ENCODE measurements around the gene OGFRL1. TPM values are rescaled to one million over a fixed set of nuclear protein-coding genes. Genes with fewer than 3 reads are reported as not detected.

The OGFRL1 gene
- total and polyA plus RNA-seq, 2 of the 13 experiments (the other 11 are each of a cell fraction or from before 2014, with no cell fraction given) = 0.26 to 0.80 TPM

GRCh38 chr6:71252960-71253359 lies 35.7 kb upstream of the OGFRL1 start:
- Histone ChIP-seq H3K9ac (ENCODE audit: insufficient read depth, low read depth, low read length) (no peak overlapping the region), H3K27ac (ENCODE audit: extremely low read length, insufficient read depth, low read length) (no peak overlapping the region), H2AFZ (ENCODE audit: low read length) (no peak overlapping the region), H3K4me3 (replicated peaks in 1 of 3; ENCODE audit: insufficient read depth in 1 of 3, low read depth in 2 of 3, low read length in 3 of 3) (no peak overlapping the region), H3K27me3 (ENCODE audit: control insufficient read depth in 1 of 2, insufficient read depth in 2 of 2, low read length in 2 of 2) (0 out of 5 replicates have a peak, but pooled peaks cover 0 to under 1% of the 10 kb centered on the region in 2 experiments), H3K79me2 (ENCODE audit: insufficient read depth, low read length) (no peaks in the 10 kb centered on the region), H4K20me1 (ENCODE audit: insufficient read depth, low read length) (no peaks in the 10 kb centered on the region), H3K36me3 (replicated peaks in 1 of 2; ENCODE audit: control insufficient read depth in 1 of 2, insufficient read depth in 2 of 2, low read length in 2 of 2) (no peaks in the 10 kb centered on the region), H3K9me3 (ENCODE audit: low read length) (no peaks in the 10 kb centered on the region), H3K4me2 (ENCODE audit: low read depth, low read length) (no peak overlapping the region), H3K4me1 (ENCODE audit: insufficient read depth, low read length) (no peaks in the 10 kb centered on the region)
- intact Hi-C loops (cut with micrococcal nuclease; ENCODE audit: unreplicated experiment) = no loop called here
- 12% methylated on average over 5 of the region's 5 CpGs for WGBS (ENCODE audit: low lambda C conversion rate)
- ATAC-seq = no peak
- ChIA-PET CTCF (ENCODE audit: low intra/inter-chr PET ratio, low total read pairs) (no interaction called here), POLR2A (no interaction called here)
- no peak for FAIRE-seq
- in situ Hi-C loops (cut with HindIII; ENCODE audit: extremely low pct_ligation_motif_present, low pct_unique_long_range_greater_than_20kb) = no loop called here
- no peak for DNase-seq (ENCODE audit: low spot score)
- BruUV-seq (replicated peaks) = no TSS peak
- TF ChIP-seq SIX1 (CRISPR knock-in tag; IDR thresholded peaks at IDR 0.05; ENCODE audit: borderline replicate concordance) (no peak), MYPOP (CRISPR knock-in tag; IDR thresholded peaks at IDR 0.05) (no peak), AKNA (CRISPR knock-in tag; IDR thresholded peaks at IDR 0.05; ENCODE audit: borderline replicate concordance) (no peak), ZBTB26 (CRISPR knock-in tag; IDR thresholded peaks at IDR 0.05; ENCODE audit: borderline replicate concordance) (no peak), GRHL1 (CRISPR knock-in tag; conservative IDR thresholded peaks at IDR 0.05) (no peak), ZNF362 (CRISPR knock-in tag; IDR thresholded peaks at IDR 0.05; ENCODE audit: borderline replicate concordance) (no peak), REXO4 (CRISPR knock-in tag; IDR thresholded peaks at IDR 0.05; ENCODE audit: borderline replicate concordance) (no peak), HOXA9 (CRISPR knock-in tag; IDR thresholded peaks at IDR 0.05; ENCODE audit: borderline replicate concordance) (no peak), ATF5 (CRISPR knock-in tag; IDR thresholded peaks at IDR 0.05; ENCODE audit: low read depth) (no peak)

Data from HepG2 (cell line).